Measurements from ENCODE around the gene TGFBR3L.
A peak's percentile ranks its signal among the peaks of the same experiment; 100 is the strongest.
"Not testable (repeated sequence)": the region's sequence is repeated elsewhere in the genome, so short reads cannot be mapped to it uniquely, and the experiment has no call there.

Gene TGFBR3L

GRCh38 chr19:7888826-7889217 lies 25.8 kb upstream of the TGFBR3L start:
- no peak for DNase-seq (ENCODE audit: low read depth)
- TF ChIP-seq CTCF (conservative IDR thresholded peaks at IDR 0.05; ENCODE audit: control insufficient read depth, insufficient read depth, low read depth, low read length) = no peak
- peak overlapping the region; percentile 71 for H3K4me3 ChIP-seq (ENCODE audit: control insufficient read depth, low read depth, low read length)

GRCh38 chr19:7893362-7894101 lies 21.1 kb upstream of the TGFBR3L start:
- peak; percentile 73 for DNase-seq (ENCODE audit: low read depth)
- not testable (repeated sequence) for H3K4me3 ChIP-seq (ENCODE audit: control insufficient read depth, low read depth, low read length)

GRCh38 chr19:7894612-7895309 lies 19.9 kb upstream of the TGFBR3L start:
- TF ChIP-seq CTCF (conservative IDR thresholded peaks at IDR 0.05; ENCODE audit: control insufficient read depth, insufficient read depth, low read depth, low read length) = no peak
- no peak overlapping the region for H3K4me3 ChIP-seq (ENCODE audit: control insufficient read depth, low read depth, low read length)
- DNase-seq (ENCODE audit: low read depth) = no peak

DNA sequence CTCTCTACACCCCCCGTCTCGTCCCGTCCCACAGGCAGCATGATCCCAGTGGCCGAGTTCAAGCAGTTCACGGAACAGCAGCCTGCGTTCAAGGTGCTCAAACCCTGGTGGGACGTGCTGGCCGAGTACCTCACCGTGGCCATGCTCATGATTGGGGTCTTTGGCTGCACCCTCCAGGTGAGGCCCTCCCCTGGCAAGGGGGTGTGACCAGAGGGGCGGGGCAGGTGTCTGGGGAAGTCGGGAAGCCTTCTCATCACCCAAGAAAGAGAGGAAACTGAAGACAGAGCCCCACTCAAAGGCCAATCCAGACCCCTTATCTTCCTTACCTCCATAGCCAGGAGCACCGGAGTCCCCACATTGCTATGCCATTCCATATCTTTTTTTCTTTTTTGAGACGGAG lies 19.1 kb upstream of the TGFBR3L start:
- no peak for TF ChIP-seq CTCF (conservative IDR thresholded peaks at IDR 0.05; ENCODE audit: control insufficient read depth, insufficient read depth, low read depth, low read length)
- no peak for DNase-seq (ENCODE audit: low read depth)
- H3K4me3 ChIP-seq (ENCODE audit: control insufficient read depth, low read depth, low read length) = no peak overlapping the region

GRCh38 chr19:7897292-7897691 lies 17.3 kb upstream of the TGFBR3L start:
- DNase-seq (ENCODE audit: low read depth) = no peak
- H3K4me3 ChIP-seq (ENCODE audit: control insufficient read depth, low read depth, low read length) = no peak overlapping the region
- TF ChIP-seq CTCF (conservative IDR thresholded peaks at IDR 0.05; ENCODE audit: control insufficient read depth, insufficient read depth, low read depth, low read length) = no peak

- no peak for DNase-seq (ENCODE audit: low read depth)
- no peak overlapping the region for H3K4me3 ChIP-seq (ENCODE audit: control insufficient read depth, low read depth, low read length)
- TF ChIP-seq CTCF (conservative IDR thresholded peaks at IDR 0.05; ENCODE audit: control insufficient read depth, insufficient read depth, low read depth, low read length) = no peak
Observed at GRCh38 chr19:7898967-7899366, 15.7 kb upstream of the TGFBR3L start.

GRCh38 chr19:7899751-7900378 lies 14.8 kb upstream of the TGFBR3L start:
- no peak for DNase-seq (ENCODE audit: low read depth)
- TF ChIP-seq CTCF (conservative IDR thresholded peaks at IDR 0.05; ENCODE audit: control insufficient read depth, insufficient read depth, low read depth, low read length) = no peak

More at GRCh38 chr19:7899751-7900378, 14.8 kb upstream of the TGFBR3L start:
- H3K4me3 ChIP-seq (ENCODE audit: control insufficient read depth, low read depth, low read length) = no peak overlapping the region
